ENCODE measurements around the gene GLTP.
"Not testable (repeated sequence)": the region's sequence is repeated elsewhere in the genome, so short reads cannot be mapped to it uniquely, and the experiment has no call there.

GLTP gene

GRCh38 chr12:109876406-109876805, 3.9 kb downstream of the GLTP start:
- no peak for DNase-seq

- DNase-seq: no peak
Measured at GRCh38 chr12:109875572-109876131, 4.7 kb downstream of the GLTP start.

GRCh38 chr12:109873653-109874052, 6.7 kb downstream of the GLTP start:
- no peak for DNase-seq

DNA sequence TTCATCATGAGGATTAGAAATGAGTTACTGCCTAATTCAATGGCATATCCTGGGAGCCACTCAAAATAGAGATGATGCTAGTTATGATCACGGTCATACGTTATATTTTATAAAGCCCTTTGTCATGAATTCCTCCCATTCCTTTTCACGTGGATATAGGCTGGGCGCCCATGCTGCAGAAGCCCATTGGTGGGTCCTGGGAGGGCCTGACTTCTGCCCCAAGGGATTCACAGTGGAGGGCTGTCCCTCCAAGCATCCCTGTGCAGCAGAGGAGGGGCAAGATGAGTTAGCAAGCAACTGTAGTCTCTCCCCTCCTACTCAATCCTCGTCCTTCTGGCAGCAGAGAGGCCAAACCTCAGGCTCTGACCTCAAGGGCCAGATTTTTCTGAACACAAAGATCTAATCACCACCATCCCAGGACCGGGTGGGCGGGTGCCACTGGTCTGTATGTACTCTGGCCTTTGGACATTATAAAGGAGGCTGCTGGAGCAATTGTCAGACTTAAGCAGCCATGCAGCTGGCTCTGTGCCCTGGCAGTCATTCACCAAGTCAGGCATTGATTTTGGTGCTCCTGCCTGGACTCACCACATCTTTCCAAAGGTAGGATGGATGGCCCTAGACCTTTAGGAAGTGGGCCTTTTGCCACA, 8.6 kb downstream of the GLTP start:
- no peak for DNase-seq

DNA sequence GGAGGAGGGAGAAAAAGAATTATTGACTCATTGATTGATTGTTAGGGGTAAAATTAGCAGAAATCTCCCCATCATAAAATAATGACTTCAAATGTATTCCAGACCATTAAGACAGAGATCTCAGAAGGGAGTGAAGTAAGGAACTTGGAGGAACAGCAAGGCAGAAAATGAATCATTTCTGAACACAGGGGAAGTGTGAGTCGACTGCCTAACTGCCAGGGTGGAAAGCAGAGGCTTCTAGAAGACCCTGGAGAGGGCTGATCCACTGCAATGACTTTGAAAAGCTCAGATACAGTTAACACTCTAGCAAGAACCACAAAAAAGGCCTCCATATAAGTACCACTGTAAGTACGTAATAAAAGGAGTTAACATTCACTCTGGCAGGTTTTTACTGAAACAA, 9.7 kb downstream of the GLTP start:
- DNase-seq: no peak

- DNase-seq: no peak
Measured at GRCh38 chr12:109868182-109869051, 11.9 kb downstream of the GLTP start.

DNA sequence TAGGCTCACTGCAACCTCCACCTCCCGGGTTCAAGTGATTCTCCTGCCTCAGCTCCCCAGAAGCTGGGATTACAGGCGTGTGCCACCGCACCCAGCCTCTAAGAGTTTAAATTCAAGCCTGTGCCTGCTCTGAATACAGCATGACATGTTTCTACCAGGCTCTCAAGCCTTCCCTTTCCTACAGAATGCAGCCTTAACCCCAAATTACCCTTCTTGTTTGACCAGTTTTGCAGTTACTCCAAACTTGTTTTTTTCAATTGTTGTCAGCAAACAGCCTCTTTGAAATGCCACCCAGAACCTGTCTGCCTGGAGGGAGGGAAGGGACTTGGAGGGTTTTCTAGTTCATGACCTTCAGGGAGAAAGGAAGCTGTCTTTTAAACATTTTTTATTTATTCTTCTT, 15.4 kb downstream of the GLTP start:
- no peak for DNase-seq

- DNase-seq: peak; percentile 33
Measured at GRCh38 chr12:109863847-109864712, 16.3 kb downstream of the GLTP start.

- not testable (repeated sequence) for DNase-seq
Measured at GRCh38 chr12:109862491-109862890, 17.9 kb downstream of the GLTP start.

DNA sequence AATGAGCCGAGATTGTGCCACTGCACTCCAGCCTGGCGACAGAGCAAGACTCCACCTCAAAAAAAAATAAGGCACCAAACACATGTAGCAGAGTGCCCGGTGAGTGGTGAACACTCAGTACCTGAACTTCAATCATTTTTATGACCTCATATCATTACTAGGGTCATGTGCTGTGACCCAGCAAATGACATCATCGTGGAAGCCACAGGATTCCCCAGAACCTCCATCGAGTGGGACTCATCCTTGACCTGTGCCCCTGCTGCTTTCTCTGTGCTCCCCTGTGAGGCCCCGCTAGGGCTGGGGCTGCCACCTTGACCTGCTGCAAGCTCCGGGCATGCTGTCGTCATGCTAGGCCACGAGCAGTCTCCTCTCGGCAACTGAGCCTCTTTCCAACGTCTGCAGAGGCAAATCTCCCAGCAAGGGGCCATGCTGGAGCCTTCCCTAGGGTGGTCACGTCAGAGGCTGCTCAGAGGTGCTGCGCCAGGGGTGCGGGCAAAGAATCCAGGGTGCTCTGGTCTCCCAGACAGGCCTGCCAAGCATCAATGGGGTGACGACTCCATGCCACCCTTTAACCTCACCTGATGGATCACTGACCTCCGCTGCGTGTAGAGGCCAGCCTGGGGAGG, 18.5 kb downstream of the GLTP start:
- no peak for DNase-seq

GRCh38 chr12:109860977-109861376, 19.4 kb downstream of the GLTP start:
- no peak for DNase-seq

- no peak for DNase-seq
Measured at GRCh38 chr12:109858764-109859163, 21.6 kb downstream of the GLTP start.

DNA sequence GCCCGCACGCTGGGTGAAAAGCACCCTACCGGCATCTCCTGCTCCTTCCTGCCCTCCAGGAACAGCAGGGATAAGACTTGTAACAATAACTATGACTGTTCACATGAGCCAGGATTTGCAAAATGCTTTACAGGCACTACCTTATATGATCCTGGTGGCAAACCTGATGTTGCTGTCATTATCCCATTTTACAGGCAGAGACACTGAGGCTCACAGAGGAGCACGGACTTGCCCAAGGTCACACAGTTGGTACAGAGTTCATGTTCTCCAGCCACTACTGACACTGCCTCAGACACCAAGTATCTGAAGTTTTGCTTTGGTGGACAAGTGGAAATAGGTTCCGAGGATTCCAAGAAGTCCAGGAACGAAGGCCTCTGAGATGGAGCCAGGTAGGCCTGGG, 22.6 kb downstream of the GLTP start:
- no peak for DNase-seq

GRCh38 chr12:109855377-109855776, 25.0 kb downstream of the GLTP start:
- DNase-seq: no peak

DNA sequence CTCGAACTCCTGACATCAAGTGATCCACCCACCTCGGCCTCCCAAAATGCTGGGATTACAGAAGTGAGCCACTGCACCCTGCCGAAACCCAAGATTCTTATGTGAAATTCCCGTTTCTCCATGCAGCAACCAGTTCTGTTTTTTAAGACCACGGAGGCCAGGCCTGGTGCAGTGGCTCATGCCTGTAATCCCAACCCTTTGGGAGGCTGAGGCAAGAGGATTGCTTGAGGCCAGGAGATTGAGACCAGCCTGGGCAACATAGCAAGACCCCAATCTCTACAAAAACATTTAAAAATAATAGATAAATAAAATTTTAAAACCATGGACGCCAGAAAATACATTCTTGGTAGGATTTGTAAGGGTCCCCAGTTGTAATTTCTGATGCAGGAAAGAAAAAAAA, 29.8 kb downstream of the GLTP start:
- not testable (repeated sequence) for DNase-seq

DNA sequence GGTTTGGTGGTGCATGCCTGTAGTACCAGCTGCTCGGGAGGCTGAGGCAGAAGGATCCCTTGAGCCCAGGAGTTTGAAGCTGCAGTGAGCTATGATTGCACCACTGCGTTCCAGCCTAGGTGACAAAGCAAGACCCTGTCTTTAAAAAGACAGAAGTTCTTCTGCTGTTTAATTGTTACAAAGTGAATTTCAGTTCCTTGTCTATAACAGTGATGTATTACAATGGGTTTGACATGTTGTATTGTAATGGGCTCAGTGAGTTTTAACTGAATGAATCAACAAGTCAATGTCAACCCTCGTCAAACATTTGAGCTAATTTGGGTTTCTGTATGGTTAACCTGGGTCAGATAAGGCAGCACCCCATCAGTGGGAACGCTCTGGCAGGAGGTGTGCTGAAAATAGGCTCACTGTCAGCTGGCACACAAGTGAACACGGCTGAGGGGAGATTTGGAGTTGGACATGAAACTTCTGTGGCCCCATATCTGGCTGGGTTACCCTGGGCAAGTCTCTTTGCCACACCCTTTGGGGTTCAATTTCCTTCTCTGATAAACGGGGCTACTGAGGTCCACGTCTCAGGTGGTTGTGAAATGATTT, 33.1 kb downstream of the GLTP start:
- DNase-seq: no peak

DNA sequence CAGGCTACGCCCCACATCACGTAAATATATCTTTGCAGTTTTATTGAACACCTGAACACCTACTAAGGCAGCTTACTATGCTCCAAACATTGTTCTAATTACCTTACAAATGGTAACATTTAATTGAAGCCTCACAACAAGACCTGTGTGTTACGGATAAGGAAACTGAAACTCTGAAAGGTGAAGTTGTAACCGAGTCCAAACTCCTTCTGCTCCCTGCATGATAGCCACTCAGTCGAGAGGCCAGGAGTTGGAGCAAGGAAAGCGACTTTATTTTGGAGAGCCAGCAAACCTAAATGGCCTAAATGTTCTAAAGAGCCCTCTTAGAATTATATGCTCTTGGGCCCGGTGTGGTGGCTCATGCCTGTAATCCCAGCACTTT, 34.5 kb downstream of the GLTP start:
- no peak for DNase-seq

DNA sequence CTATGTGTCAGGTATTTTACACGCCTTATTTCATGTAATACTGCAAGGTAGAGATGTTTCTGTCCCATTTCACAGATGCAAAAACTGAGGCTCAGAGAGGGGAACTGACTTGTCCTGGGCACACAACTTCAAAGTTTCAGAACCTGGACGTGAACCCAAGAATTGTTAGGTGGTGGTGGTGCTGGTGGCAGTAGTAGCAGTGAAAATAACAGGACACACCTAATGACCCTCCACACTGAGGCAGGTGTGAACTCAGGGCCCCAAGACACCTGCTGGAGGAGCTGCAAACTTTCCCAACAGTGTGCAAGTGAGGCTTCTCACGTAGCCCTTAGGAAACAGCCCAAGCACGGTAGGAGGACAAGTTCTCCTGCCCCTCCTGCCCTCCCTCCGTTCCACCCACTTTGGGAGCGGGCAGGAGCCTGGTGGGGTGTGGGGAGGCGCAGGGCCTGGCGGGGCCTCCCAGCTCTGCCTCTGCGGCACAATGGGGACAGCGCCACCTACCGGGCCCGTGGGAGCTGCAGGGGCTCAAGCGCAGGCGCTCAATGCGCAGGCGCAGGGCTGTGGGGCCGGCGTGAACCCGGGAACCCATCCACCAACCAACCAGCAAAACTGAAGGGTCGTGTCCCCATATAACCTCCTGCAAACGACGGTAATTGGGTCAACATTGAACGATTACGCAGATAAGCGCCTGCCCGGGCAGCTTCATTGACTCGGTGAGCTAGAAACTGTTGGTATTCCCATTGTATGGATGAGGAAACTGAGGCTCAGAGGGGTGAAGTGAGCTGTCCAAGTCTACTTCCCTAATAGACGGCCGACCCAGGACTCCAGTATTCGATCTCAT, 35.1 kb downstream of the GLTP start:
- DNase-seq: peak; percentile 88

DNA sequence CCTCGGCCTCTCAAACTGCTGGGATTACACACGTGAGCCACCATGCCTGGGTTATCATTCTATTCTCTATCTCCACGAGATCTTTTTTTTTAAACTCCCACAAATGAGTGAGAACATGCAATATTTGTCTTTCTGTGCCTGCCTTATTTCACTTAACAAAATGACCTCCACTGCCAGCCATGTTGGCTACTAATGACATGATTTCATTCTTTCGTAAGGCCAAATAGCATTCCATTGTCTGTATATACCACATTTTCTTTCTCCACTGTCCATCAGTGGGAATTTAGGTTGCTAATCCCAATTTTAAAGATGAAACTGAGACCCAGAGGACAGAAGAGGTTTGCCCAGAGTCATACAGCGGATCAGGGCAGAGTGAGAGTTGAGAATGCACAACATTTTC, 36.2 kb downstream of the GLTP start:
- DNase-seq: no peak

DNA sequence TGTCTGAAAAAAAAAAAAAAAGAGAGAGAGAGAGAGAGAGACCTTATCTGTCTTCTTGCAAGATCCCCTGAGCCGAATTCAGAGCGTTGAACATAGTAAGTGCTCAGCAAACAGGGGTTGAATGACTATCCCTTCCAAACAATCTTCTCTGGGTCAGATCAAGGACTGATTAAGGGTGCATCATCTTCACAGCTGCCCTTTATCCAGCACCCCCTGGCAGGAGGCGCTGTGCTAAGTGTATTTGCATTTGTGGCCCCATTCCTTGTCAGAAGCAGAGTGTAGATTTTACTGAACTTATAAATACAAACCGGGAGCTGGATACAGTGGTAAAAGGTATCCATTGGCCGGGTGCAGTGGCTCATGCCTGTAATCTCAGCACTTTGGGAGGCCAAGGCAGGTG, 38.3 kb downstream of the GLTP start:
- DNase-seq: no peak

- no peak for DNase-seq
Measured at GRCh38 chr12:109841356-109841755, 39.0 kb downstream of the GLTP start.

Measured in CD4-positive, alpha-beta T cell treated with Interleukin-12 subunit alpha and Interleukin-12 subunit beta, for 1 hour (primary cell).